NB4 (cell line): ENCODE results near the gene ZYG11A.
"Not testable (repeated sequence)": the region's sequence is repeated elsewhere in the genome, so short reads cannot be mapped to it uniquely, and the experiment has no call there.

Source experiments
- CTCF ChIP-seq: IDR thresholded peaks from one replicate; pipeline ENCODE4 v1.5.1; 2012; ENCODE audit warnings: low read depth, low read length
- MYC ChIP-seq: IDR thresholded peaks from 2 replicates; pipeline ENCODE4 v1.6.1; 2011; ENCODE audit warnings: low read depth, low read length

- not testable (repeated sequence) for TF ChIP-seq CTCF, MYC
These were observed 3.4 kb upstream of the ZYG11A start for GRCh38 chr1:52839175-52839574.
